A375 (cell line): ENCODE data around the gene CD177. TPM values are rescaled to one million over a fixed set of nuclear protein-coding genes. Genes with fewer than 3 reads are reported as not detected.

Experiments
- total RNA-seq: library from RNA; depleted of rRNA; stranded (reverse); fragments of >200 nt; shearing (Covaris generic); gene quantifications from 2 replicates; pipeline ENCODE4 v1.2.3, GENCODE V29; 2014; rRNA removed

Gene CD177, protein sequence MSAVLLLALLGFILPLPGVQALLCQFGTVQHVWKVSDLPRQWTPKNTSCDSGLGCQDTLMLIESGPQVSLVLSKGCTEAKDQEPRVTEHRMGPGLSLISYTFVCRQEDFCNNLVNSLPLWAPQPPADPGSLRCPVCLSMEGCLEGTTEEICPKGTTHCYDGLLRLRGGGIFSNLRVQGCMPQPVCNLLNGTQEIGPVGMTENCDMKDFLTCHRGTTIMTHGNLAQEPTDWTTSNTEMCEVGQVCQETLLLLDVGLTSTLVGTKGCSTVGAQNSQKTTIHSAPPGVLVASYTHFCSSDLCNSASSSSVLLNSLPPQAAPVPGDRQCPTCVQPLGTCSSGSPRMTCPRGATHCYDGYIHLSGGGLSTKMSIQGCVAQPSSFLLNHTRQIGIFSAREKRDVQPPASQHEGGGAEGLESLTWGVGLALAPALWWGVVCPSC
- total RNA-seq = 0.13 TPM in 1 of 2 replicates, not detected in the other

DNA sequence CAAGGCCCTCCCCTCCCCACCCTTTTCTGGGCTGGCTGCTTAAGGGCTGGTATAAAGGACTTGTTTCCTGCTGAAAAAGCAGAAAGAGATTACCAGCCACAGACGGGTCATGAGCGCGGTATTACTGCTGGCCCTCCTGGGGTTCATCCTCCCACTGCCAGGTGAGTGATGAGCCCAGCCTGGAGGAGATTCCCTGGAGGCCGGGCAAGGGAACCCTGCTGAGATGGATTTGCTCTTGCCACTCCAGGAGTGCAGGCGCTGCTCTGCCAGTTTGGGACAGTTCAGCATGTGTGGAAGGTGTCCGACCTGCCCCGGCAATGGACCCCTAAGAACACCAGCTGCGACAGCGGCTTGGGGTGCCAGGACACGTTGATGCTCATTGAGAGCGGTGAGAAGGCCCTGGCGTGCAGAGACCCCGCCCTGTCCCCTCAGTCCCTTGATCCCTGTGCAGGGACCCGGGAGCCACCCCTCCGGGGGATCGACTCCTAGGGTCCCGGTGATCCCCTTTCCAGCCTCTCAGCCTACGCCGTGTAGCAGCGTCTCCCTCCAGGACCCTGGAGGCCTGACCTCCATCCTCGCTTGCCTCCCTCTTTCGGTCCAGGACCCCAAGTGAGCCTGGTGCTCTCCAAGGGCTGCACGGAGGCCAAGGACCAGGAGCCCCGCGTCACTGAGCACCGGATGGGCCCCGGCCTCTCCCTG lies at the start of gene CD177:
Gene CD177 (plus strand): TSS at position 81 of the 699 bp plus-strand sequence. CDS start 29 bp downstream, at position 110.

Other genes with a start within 250 kb of the CD177 start
- not detected in 2 replicates for gene PSG5, start 167.2 kb upstream of the CD177 start, total RNA-seq
- gene PSG4, start 148.0 kb upstream of the CD177 start, total RNA-seq = not detected in 2 replicates
- gene PSG9, start 84.2 kb upstream of the CD177 start, total RNA-seq = not detected in 2 replicates
- gene TEX101, start 61.2 kb downstream of the CD177 start, total RNA-seq = not detected in 2 replicates
- gene LYPD3, start 111.9 kb downstream of the CD177 start, total RNA-seq = 0.85 and 0.94 TPM in 2 replicates
- gene PHLDB3, start 151.1 kb downstream of the CD177 start, total RNA-seq = 29.5 and 31.4 TPM in 2 replicates
- gene ETHE1, start 173.5 kb downstream of the CD177 start, total RNA-seq = 99.7 and 124 TPM in 2 replicates
- gene ZNF575, start 179.5 kb downstream of the CD177 start, total RNA-seq = 0.11 TPM in 1 of 2 replicates, not detected in the other
- gene XRCC1, start 221.8 kb downstream of the CD177 start, total RNA-seq = 47.6 and 63.8 TPM in 2 replicates
- 0.61 TPM in 1 of 2 replicates, not detected in the other for gene PINLYP, start 222.1 kb downstream of the CD177 start, total RNA-seq
- gene IRGQ, start 242.4 kb downstream of the CD177 start, total RNA-seq = 9.4 and 10.5 TPM in 2 replicates
- gene ZNF576, start 242.9 kb downstream of the CD177 start, total RNA-seq = 10.3 and 12.9 TPM in 2 replicates